Adipocyte (in vitro differentiated cells): ENCODE measurements around the gene CDC42EP4.

Experiments used
- DNase-seq: peaks from one replicate; pipeline ENCODE4 v3.0.0-alpha.2; 2015; ENCODE audit warnings: low read depth
- H3K27me3 ChIP-seq: replicated peaks from 2 replicates; pipeline ENCODE4 v1.7.0; 2013; ENCODE audit warnings: mild to moderate bottlenecking, low read length, moderate library complexity; ENCODE audit not compliant: control insufficient read depth, insufficient read depth
- H3K36me3 ChIP-seq: 2 replicates; pipeline ENCODE4 v1.7.0; 2013; ENCODE audit warnings: low read length, mild to moderate bottlenecking, moderate library complexity; ENCODE audit not compliant: control insufficient read depth, insufficient read depth, severe bottlenecking
- H3K4me1 ChIP-seq: 2 replicates; pipeline ENCODE4 v1.7.0; 2013; ENCODE audit warnings: mild to moderate bottlenecking, low read length, moderate library complexity; ENCODE audit not compliant: control insufficient read depth, insufficient read depth
- H3K4me3 ChIP-seq: 2 replicates; pipeline ENCODE4 v1.7.0; 2013; ENCODE audit warnings: mild to moderate bottlenecking, low read length, moderate library complexity
- H3K9ac ChIP-seq: 2 replicates; pipeline ENCODE4 v1.7.0; 2013; ENCODE audit warnings: mild to moderate bottlenecking, low read length, moderate library complexity
- H3K9me3 ChIP-seq: 2 replicates; pipeline ENCODE4 v1.7.0; 2013; ENCODE audit warnings: mild to moderate bottlenecking, low read length, moderate library complexity; ENCODE audit not compliant: control insufficient read depth

Gene CDC42EP4

DNA sequence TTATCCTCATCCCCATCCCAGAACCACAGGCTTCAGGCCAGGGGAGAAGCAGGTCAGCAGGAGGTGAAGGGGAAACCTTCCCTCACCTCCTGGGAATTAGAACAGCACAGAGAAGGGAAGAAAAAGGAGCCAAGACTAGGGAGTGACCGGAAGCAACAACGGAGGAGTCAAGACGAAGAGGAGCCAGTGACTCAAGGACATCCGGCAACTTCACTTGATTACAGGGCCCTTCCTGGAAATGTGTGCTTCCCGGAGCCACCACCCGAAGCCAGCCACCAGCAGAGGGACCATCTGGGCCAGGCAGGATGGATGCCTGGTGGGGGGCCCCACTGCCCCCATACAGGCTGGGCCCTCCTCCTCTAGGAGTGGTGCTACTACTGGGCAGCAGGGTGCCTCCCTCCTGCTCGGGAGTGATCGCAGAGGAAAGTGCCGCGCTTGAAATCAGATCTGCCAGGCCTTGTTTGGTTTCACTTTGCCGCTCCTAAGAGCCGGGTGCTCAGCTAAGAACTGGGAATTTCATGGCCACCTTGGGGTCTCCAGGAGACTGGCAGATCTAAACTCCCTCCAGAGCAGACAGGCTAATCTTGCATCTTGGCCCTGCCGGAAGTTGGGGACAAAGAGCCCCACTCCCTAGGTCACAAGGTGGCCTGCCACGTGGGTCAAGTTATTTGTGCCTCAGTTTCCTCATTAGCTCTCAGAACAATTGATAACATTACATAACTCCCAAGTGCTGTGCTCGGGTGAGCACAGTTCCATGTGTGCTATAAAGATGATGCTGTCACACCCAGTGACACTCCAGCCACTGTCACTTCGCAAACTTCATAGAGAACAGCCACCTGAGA is 6.6 kb downstream of the CDC42EP4 start:
- H3K27me3 ChIP-seq, result no peaks in the 10 kb centered on the region
- peaks cover 78% of the 10 kb centered on the region for H3K4me1 ChIP-seq
- peak overlapping the region; percentile 83 for H3K9ac ChIP-seq
- no peaks in the 10 kb centered on the region for H3K9me3 ChIP-seq
- peak; percentile 83 for DNase-seq
- peak overlapping the region; percentile 72 for H3K4me3 ChIP-seq
- H3K36me3 ChIP-seq, result peaks cover 13% of the 10 kb centered on the region

- no peak for DNase-seq
- Histone ChIP-seq H3K9me3 (no peaks in the 10 kb centered on the region), H3K4me3 (peak overlapping the region; percentile 72), H3K9ac (peak overlapping the region; percentile 83), H3K36me3 (peaks cover 17% of the 10 kb centered on the region), H3K4me1 (peaks cover 85% of the 10 kb centered on the region), H3K27me3 (no peaks in the 10 kb centered on the region)
Measured at GRCh38 chr17:73304438-73304837, 7.4 kb downstream of the CDC42EP4 start.

GRCh38 chr17:73302189-73302588 is 9.6 kb downstream of the CDC42EP4 start:
- no peak overlapping the region for H3K4me3 ChIP-seq
- no peaks in the 10 kb centered on the region for H3K27me3 ChIP-seq
- no peaks in the 10 kb centered on the region for H3K9me3 ChIP-seq
- peaks cover 23% of the 10 kb centered on the region for H3K36me3 ChIP-seq
- H3K4me1 ChIP-seq, result peaks cover 68% of the 10 kb centered on the region
- no peak for DNase-seq
- no peak overlapping the region for H3K9ac ChIP-seq

DNA sequence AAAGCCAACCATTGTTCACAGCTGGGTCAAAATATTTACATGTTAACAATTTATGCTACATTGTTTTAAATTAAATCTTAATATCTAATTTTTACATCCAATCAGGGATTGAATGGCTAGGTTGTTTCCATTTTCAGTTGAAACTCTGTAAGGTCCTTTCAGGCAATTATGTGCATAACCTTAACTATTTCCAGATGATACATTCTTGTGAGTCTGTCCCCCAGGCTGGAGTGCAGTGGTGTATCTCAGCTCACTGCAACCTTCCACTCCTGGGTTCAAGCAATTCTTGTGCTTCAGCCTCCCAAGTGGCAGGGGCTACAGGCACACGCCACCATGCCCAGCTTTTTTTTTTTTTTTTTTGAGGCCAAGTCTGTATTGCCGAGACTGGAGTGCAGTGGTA is 10.4 kb downstream of the CDC42EP4 start:
- Histone ChIP-seq H3K9ac (no peak overlapping the region), H3K4me3 (no peak overlapping the region), H3K9me3 (no peaks in the 10 kb centered on the region), H3K36me3 (peaks cover 15% of the 10 kb centered on the region), H3K27me3 (no peaks in the 10 kb centered on the region), H3K4me1 (peaks cover 60% of the 10 kb centered on the region)
- DNase-seq, result peak; percentile 64

- Histone ChIP-seq H3K36me3 (peaks cover 11% of the 10 kb centered on the region), H3K4me3 (no peak overlapping the region), H3K9me3 (no peaks in the 10 kb centered on the region), H3K9ac (no peak overlapping the region), H3K4me1 (peaks cover 50% of the 10 kb centered on the region), H3K27me3 (no peaks in the 10 kb centered on the region)
- DNase-seq, result no peak
Measured at GRCh38 chr17:73300392-73300791, 11.4 kb downstream of the CDC42EP4 start.

DNA sequence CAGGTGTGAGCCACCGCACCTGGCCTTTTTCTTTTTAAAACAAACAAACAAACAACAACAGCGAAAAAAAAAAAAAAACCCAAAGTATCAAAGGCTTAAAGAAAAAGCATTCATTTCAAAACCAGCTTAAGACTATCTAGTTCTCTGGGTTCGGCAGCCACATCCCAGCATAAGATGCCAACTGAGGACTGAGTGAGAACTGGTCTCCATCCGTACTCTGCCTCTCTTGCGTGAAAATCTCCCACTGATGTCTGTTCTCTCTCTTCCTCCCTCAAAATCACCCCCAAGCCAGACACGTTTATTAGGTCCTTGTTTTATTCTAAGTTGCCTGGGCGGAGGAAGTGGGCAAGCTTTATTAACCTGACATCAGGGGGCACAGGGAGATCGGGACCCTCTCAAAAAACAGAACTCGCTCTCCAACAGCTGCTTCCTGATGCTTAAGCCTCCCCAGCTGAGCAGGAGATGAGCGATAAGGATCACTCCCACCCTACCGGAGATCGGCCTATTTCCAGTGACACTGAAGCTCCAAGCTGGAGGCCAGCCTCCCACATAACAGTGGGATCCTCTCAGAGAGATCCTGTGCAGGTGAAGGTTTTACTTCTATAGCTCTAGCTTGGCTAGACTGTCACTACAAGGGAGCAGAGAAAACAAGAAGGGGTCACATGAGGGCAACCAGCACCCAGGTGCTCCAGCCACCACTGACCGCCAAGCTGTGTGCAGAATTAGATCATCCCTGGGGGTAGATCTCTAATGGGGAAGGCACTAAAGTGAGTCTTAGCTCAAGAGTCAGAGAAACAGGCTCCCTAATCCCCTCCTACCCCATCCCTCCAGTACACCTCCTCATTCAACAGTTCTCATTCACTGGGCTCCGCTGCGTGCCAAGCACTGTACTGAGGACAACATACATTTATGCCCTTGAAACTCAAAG is 13.6 kb downstream of the CDC42EP4 start:
- Histone ChIP-seq H3K9ac (no peak overlapping the region), H3K4me3 (no peak overlapping the region), H3K27me3 (no peaks in the 10 kb centered on the region), H3K36me3 (peaks cover 11% of the 10 kb centered on the region), H3K9me3 (no peaks in the 10 kb centered on the region), H3K4me1 (peaks cover 44% of the 10 kb centered on the region)
- no peak for DNase-seq

DNA sequence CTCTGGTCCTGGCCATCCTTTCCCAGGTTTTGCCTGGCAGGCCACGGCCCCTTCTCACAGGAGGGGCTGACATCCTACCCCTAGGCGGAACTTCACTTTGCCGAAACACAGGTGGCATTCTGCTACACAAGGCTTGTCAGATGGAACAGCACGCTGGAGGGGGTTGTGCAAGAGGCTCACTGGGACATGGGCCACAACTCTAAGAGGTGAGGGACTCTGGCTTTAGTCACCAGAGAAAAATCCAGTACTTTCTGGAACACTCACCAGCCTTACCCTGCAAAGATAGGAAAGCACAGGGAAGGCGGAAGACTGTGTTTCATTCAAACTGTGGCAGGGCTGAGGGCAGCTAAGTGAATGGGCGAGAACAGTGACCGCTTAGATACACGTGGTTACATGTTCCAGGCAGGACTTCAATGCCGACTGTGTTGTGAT is 18.3 kb downstream of the CDC42EP4 start:
- Histone ChIP-seq H3K27me3 (no peaks in the 10 kb centered on the region), H3K4me3 (no peak overlapping the region), H3K9ac (peak overlapping the region; percentile 70), H3K9me3 (no peaks in the 10 kb centered on the region), H3K36me3 (peaks cover 2% of the 10 kb centered on the region), H3K4me1 (peaks cover 60% of the 10 kb centered on the region)
- DNase-seq, result peak; percentile 77

GRCh38 chr17:73293031-73293430 is 18.8 kb downstream of the CDC42EP4 start:
- Histone ChIP-seq H3K36me3 (no peaks in the 10 kb centered on the region), H3K4me1 (peaks cover 63% of the 10 kb centered on the region), H3K9ac (peak overlapping the region; percentile 70), H3K27me3 (no peaks in the 10 kb centered on the region), H3K9me3 (no peaks in the 10 kb centered on the region), H3K4me3 (no peak overlapping the region)
- no peak for DNase-seq

GRCh38 chr17:73292031-73292531 is 19.7 kb downstream of the CDC42EP4 start:
- H3K9me3 ChIP-seq, result no peaks in the 10 kb centered on the region
- H3K4me1 ChIP-seq, result peaks cover 73% of the 10 kb centered on the region
- H3K9ac ChIP-seq, result peak overlapping the region; percentile 70
- H3K36me3 ChIP-seq, result peaks cover 2% of the 10 kb centered on the region
- H3K4me3 ChIP-seq, result peak overlapping the region; percentile 57
- peak; percentile 62 for DNase-seq
- H3K27me3 ChIP-seq, result no peaks in the 10 kb centered on the region

DNA sequence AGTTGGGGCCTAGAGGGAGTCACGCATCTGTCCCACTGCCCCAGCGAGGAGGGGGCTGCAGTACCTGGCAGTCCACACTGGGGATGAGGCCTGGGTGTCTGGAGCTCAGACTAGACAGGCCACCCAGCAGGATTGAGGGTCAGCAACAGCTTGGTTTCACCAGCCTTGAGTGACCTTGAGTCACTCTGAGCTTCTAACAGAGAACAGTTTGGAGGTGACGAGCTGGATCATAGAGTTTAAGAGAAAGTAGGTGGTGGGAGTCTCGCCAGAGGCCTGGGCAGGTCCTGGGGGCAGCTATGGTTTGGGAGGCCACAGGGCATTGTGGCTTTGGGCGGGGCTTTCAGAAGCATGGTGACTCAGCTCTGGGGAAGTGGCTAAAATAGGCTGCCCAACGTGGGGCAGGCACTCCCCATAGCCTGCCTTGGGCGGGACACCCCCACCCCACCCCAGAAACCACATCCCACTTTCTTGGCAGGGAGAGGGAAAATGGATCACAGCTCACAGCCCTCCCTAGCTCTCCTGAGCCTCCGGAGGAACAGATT is 20.5 kb downstream of the CDC42EP4 start:
- H3K4me1 ChIP-seq, result peaks cover 80% of the 10 kb centered on the region
- DNase-seq, result peak; percentile 91

More for the DNA sequence above, 20.5 kb downstream of the CDC42EP4 start:
- Histone ChIP-seq H3K4me3 (peak overlapping the region; percentile 57), H3K9ac (peak overlapping the region; percentile 70), H3K9me3 (no peaks in the 10 kb centered on the region), H3K27me3 (no peaks in the 10 kb centered on the region), H3K36me3 (peaks cover 2% of the 10 kb centered on the region)
